ENCODE data around the gene NR1H2. TPM values are rescaled to one million over a fixed set of nuclear protein-coding genes. Genes with fewer than 3 reads are reported as not detected.
A peak's percentile ranks its signal among the peaks of the same experiment; 100 is the strongest.

Gene NR1H2
- total RNA-seq, 1 donor from 2014 or later, result 150 TPM

DNA sequence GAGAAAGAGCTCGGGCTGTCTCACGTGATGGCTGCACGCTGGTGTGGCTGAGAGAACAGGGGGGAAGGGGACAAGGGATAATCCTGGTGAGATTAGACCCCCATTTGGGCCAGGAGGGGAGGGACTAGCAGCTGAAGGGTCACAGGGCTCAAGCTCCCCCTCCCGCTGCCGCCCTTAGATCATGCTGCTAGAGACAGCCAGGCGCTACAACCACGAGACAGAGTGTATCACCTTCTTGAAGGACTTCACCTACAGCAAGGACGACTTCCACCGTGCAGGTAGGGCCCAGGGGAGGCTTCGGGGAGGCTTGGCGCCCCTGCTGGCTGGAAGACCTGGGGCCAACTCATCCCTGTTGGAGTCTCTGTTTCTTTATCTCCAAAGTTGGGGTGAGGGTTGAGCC lies 3.3 kb downstream of the NR1H2 start:
- intact Hi-C loops (cut with DNase I), result loop anchor here (5.0 to 10.0 kb wide), 4 partner anchors 98 to 1315 kb away; partner anchors contain the start of genes CLDND2, CTU1, EMC10 and ETFB
- Histone ChIP-seq H3K27ac (no peak overlapping the region), H3K4me1 (peaks cover under 1 to 9% of the 10 kb centered on the region in 2 donors)

DNA sequence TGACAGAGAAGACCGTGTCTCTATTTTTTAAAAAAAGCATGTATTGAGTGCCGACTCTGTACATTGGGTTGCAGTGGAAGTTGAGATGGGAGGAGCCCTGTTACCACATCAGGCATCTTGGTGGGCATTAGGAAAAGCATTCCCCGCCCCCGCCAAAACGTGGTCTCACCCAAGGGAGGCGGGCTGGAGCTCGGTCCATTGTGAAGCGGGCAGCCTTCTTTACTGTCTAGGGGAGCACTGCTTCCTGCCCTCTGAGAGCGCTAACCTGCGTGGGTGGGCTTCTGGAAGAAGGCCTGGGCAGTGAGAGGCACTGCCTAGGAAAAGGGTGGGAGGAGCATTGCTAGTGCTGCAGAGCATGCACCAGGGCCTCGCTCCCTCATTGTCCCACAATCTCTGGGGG lies 3.9 kb downstream of the NR1H2 start:
- no peaks in the 10 kb centered on the region for H3K9me3 ChIP-seq
- H3K4me1 ChIP-seq, result peaks cover 6 to 14% of the 10 kb centered on the region in 2 donors
- DNase-seq (ENCODE audit: low spot score in 2 of 2), result no peak
- peaks cover 51 to 54% of the 10 kb centered on the region in 2 donors for H3K36me3 ChIP-seq
- TF ChIP-seq CTCF (IDR thresholded peaks at IDR 0.05), result no peak
- H3K27me3 ChIP-seq, result no peaks in the 10 kb centered on the region
- H3K4me3 ChIP-seq, result no peak overlapping the region
- no peak overlapping the region for H3K27ac ChIP-seq
- intact Hi-C loops (cut with DNase I), result loop anchor here (5.0 to 10.0 kb wide), 2 partner anchors 97 to 985 kb away; partner anchors contain the start of genes CLDND2, EMC10, ETFB and GARIN5A

More for the DNA sequence above, 3.3 kb downstream of the NR1H2 start:
- Histone ChIP-seq H3K27me3 (no peaks in the 10 kb centered on the region), H3K36me3 (peaks cover 51 to 54% of the 10 kb centered on the region in 2 donors), H3K9me3 (no peaks in the 10 kb centered on the region), H3K4me3 (no peak overlapping the region)
- no peak for DNase-seq (ENCODE audit: low spot score in 2 of 2)
- no peak for TF ChIP-seq CTCF (IDR thresholded peaks at IDR 0.05)

GRCh38 chr19:50380751-50381151 lies 4.5 kb downstream of the NR1H2 start:
- peaks cover 51 to 54% of the 10 kb centered on the region in 2 donors for H3K36me3 ChIP-seq
- no peak for TF ChIP-seq CTCF (IDR thresholded peaks at IDR 0.05)
- no peaks in the 10 kb centered on the region for H3K27me3 ChIP-seq
- DNase-seq (ENCODE audit: low spot score in 2 of 2), result no peak
- H3K9me3 ChIP-seq, result no peaks in the 10 kb centered on the region
- H3K4me1 ChIP-seq, result peaks cover 8 to 16% of the 10 kb centered on the region in 2 donors
- no peak overlapping the region for H3K27ac ChIP-seq
- intact Hi-C loops (cut with DNase I), result loop anchor here (5.0 to 10.0 kb wide), 2 partner anchors 97 to 984 kb away; partner anchors contain the start of genes CLDND2, EMC10, ETFB and GARIN5A
- H3K4me3 ChIP-seq, result no peak overlapping the region

- Histone ChIP-seq H3K36me3 (peaks cover 51 to 54% of the 10 kb centered on the region in 2 donors), H3K9me3 (no peaks in the 10 kb centered on the region), H3K4me1 (peaks cover 8 to 14% of the 10 kb centered on the region in 2 donors), H3K4me3 (no peak overlapping the region), H3K27ac (no peak overlapping the region), H3K27me3 (no peaks in the 10 kb centered on the region)
- intact Hi-C loops (cut with DNase I), result loop anchor here (5.0 to 10.0 kb wide), 2 partner anchors 95 to 983 kb away; partner anchors contain the start of genes CLDND2, EMC10, ETFB and GARIN5A
- DNase-seq (ENCODE audit: low spot score in 2 of 2), result no peak
- no peak for TF ChIP-seq CTCF (IDR thresholded peaks at IDR 0.05)
Measured at GRCh38 chr19:50381881-50382729, 5.8 kb downstream of the NR1H2 start.

- no peaks in the 10 kb centered on the region for H3K9me3 ChIP-seq
- DNase-seq (ENCODE audit: low spot score in 2 of 2), result no peak
- H3K27me3 ChIP-seq, result no peaks in the 10 kb centered on the region
- H3K27ac ChIP-seq, result peak overlapping the region; percentile 87 to 88
- peaks cover 8 to 10% of the 10 kb centered on the region in 2 donors for H3K4me1 ChIP-seq
- no peak for TF ChIP-seq CTCF (IDR thresholded peaks at IDR 0.05)
- intact Hi-C loops (cut with DNase I), result loop anchor here (5.0 to 10.0 kb wide), 2 partner anchors 94 to 982 kb away; partner anchors contain the start of genes CLDND2, EMC10, ETFB and GARIN5A
- H3K36me3 ChIP-seq, result peaks cover 41 to 44% of the 10 kb centered on the region in 2 donors
- H3K4me3 ChIP-seq, result peak overlapping the region; percentile 61 to 76
Measured at GRCh38 chr19:50383001-50383851, 7.0 kb downstream of the NR1H2 start.
